HL-60 (cell line): ENCODE results near the gene SAMD14.
A peak's percentile ranks its signal among the peaks of the same experiment; 100 is the strongest.

Source experiments
- DNase-seq, 2 experiments: peaks; one replicate each; pipeline ENCODE4 v3.0.0-alpha.2; 2010 to 2020; ENCODE audit warnings: low read depth in 1 of 2, low spot score in 1 of 2
- H3K27ac ChIP-seq: fragments of 250-450 bp; sonication (Bioruptor Pico); replicated peaks from 2 replicates; pipeline ENCODE4 v1.5.1; 2020; ENCODE audit warnings: mild to moderate bottlenecking, moderate library complexity
- H3K27me3 ChIP-seq: fragments of 250-450 bp; sonication (Bioruptor Pico); 2 replicates; pipeline ENCODE4 v1.5.1; 2021; ENCODE audit warnings: mild to moderate bottlenecking, moderate library complexity; ENCODE audit not compliant: insufficient read depth, poor library complexity, severe bottlenecking
- H3K4me3 ChIP-seq: replicated peaks from 2 replicates; pipeline ENCODE4 v1.5.1; 2011; ENCODE audit warnings: mild to moderate bottlenecking, control low read depth, low read length; ENCODE audit not compliant: insufficient read depth
- GABPA ChIP-seq: IDR thresholded peaks from 2 replicates; pipeline ENCODE4 v1.6.1; 2012; ENCODE audit warnings: low read depth
- POLR2AphosphoS5 ChIP-seq: IDR thresholded peaks from 2 replicates; pipeline ENCODE4 v1.6.1; 2012; ENCODE audit warnings: low read depth
- SPI1 ChIP-seq: IDR thresholded peaks from 2 replicates; pipeline ENCODE4 v1.6.1; 2012; ENCODE audit warnings: low read depth, mild to moderate bottlenecking, borderline replicate concordance
- TF ChIP-seq, protein P1 (sequence below): IDR thresholded peaks from 2 replicates; pipeline ENCODE4 v1.6.1; 2012; ENCODE audit warnings: low read depth; ENCODE audit not compliant: insufficient replicate concordance
- TF ChIP-seq, protein P2 (sequence below): IDR thresholded peaks from one replicate; pipeline ENCODE4 v1.5.1; 2011; ENCODE audit warnings: low read length, control low read depth, inconsistent platforms; ENCODE audit not compliant: insufficient read depth

The SAMD14 gene

DNA sequence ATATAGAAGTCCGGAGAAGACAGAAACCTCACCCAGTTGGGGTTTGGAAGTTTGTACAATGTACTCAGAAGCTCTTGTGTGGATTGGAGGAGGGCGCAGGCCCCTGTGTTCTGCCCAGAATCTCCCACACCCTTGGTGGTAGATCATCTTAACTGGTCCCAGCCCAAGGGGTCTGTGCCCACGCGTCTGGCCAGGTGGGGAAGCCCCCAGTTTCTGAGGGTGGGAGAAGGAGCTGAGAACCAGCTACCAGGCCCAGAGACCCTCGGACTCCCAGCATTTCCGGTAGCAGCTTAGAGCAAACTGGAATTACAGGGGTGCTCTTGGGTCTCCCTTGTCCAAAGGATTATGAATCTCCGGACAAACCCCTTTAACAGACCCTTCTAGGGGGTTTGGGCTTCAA is 22.8 kb upstream of the SAMD14 start:
- no peak for TF ChIP-seq POLR2AphosphoS5
- TF ChIP-seq, protein P1, sequence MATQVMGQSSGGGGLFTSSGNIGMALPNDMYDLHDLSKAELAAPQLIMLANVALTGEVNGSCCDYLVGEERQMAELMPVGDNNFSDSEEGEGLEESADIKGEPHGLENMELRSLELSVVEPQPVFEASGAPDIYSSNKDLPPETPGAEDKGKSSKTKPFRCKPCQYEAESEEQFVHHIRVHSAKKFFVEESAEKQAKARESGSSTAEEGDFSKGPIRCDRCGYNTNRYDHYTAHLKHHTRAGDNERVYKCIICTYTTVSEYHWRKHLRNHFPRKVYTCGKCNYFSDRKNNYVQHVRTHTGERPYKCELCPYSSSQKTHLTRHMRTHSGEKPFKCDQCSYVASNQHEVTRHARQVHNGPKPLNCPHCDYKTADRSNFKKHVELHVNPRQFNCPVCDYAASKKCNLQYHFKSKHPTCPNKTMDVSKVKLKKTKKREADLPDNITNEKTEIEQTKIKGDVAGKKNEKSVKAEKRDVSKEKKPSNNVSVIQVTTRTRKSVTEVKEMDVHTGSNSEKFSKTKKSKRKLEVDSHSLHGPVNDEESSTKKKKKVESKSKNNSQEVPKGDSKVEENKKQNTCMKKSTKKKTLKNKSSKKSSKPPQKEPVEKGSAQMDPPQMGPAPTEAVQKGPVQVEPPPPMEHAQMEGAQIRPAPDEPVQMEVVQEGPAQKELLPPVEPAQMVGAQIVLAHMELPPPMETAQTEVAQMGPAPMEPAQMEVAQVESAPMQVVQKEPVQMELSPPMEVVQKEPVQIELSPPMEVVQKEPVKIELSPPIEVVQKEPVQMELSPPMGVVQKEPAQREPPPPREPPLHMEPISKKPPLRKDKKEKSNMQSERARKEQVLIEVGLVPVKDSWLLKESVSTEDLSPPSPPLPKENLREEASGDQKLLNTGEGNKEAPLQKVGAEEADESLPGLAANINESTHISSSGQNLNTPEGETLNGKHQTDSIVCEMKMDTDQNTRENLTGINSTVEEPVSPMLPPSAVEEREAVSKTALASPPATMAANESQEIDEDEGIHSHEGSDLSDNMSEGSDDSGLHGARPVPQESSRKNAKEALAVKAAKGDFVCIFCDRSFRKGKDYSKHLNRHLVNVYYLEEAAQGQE = no peak
- no peak for TF ChIP-seq GABPA
- no peak for TF ChIP-seq SPI1
- TF ChIP-seq, protein P2, sequence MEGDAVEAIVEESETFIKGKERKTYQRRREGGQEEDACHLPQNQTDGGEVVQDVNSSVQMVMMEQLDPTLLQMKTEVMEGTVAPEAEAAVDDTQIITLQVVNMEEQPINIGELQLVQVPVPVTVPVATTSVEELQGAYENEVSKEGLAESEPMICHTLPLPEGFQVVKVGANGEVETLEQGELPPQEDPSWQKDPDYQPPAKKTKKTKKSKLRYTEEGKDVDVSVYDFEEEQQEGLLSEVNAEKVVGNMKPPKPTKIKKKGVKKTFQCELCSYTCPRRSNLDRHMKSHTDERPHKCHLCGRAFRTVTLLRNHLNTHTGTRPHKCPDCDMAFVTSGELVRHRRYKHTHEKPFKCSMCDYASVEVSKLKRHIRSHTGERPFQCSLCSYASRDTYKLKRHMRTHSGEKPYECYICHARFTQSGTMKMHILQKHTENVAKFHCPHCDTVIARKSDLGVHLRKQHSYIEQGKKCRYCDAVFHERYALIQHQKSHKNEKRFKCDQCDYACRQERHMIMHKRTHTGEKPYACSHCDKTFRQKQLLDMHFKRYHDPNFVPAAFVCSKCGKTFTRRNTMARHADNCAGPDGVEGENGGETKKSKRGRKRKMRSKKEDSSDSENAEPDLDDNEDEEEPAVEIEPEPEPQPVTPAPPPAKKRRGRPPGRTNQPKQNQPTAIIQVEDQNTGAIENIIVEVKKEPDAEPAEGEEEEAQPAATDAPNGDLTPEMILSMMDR = no peak
- no peak for DNase-seq
- Histone ChIP-seq H3K27me3 (no peaks in the 10 kb centered on the region), H3K27ac (no peak overlapping the region), H3K4me3 (no peak overlapping the region)

DNA sequence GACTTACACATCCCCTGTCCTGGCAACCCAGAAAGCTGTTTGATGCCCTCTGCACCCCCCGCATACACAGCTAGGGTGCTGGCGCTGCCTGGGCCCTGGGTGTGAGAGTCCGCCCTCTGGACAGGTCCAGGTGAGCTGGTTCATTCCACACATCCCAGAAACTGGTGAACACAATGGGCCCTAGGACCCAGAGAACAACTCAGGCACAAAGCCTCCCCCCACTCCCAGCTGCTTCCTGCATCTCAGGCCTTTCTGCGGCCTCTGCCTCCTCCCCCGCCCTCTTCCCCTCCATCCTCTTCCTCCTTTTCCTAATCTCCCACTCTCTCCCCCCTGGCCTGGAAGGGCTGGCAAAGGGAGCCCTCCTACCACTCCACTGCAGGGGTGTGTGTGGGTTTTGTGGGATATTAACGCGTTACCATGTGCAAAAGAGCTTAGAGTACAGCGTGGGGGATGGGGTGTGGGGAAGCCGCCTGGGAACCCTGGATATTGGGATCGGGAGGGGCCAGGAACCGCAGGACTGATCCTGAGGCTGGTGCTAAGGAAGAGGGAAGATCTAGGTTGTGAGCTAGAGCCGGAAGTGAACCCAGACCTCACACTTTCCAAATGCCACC is 22.1 kb upstream of the SAMD14 start:
- DNase-seq = peak; percentile 77 to 91
- no peaks in the 10 kb centered on the region for H3K27me3 ChIP-seq
- peak; percentile 83 for TF ChIP-seq SPI1
- no peak for TF ChIP-seq GABPA
- peak; percentile 73 for TF ChIP-seq POLR2AphosphoS5

DNA sequence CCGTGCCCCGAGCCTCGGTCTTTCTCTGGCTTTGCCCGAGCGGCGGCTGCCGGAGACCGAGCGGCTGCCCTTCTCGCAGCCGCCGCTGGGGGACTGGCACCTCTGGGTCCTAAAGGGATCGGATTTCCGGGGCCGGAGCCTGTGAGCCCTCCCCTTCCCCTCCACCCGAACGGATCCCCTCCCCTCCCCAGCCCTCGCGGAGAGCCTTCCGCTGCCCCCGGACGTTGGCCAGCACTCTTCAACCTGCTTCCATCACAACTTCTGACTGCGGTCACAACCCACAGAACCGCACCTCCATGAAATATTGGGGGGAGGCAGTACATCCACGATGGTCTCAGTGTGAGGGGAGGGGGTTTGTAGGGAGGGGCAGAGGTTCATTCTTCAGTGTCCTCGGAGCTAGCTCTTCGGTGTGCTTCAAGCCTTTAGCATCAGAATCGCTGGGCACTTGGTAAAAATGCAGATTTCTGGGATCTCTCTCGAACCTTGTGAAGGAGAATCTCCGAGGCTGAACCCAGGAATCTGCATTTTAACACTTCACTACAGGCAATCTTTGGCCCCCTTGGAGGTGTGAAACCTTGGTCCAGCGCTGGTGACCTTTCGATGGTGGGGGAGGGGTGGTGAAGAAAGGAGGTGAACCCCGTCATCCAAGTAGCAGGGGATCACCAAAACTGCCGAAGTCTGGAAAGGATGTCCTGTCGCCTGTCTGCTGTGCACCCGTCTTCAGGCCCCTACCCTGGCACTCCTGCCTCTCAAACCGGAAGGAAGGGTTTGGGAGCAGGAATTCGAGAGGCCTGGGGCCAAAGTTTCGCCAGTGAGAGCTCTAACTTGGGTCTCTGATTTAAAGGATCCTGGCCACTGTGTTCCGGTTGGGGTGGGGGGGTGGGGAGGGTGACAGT is 21.3 kb upstream of the SAMD14 start:
- TF ChIP-seq, protein P2 = peak; percentile 46
- no peak for TF ChIP-seq SPI1
- peak; percentile 48 for TF ChIP-seq POLR2AphosphoS5
- peak; percentile 73 for TF ChIP-seq GABPA
- TF ChIP-seq, protein P1 = no peak
- Histone ChIP-seq H3K27ac (peak overlapping the region; percentile 81), H3K27me3 (no peaks in the 10 kb centered on the region), H3K4me3 (peak overlapping the region; percentile 79)
- peak; percentile 90 to 94 for DNase-seq

More for the DNA sequence above, 22.1 kb upstream of the SAMD14 start:
- Histone ChIP-seq H3K27ac (peak overlapping the region; percentile 81), H3K4me3 (peak overlapping the region; percentile 79)

DNA sequence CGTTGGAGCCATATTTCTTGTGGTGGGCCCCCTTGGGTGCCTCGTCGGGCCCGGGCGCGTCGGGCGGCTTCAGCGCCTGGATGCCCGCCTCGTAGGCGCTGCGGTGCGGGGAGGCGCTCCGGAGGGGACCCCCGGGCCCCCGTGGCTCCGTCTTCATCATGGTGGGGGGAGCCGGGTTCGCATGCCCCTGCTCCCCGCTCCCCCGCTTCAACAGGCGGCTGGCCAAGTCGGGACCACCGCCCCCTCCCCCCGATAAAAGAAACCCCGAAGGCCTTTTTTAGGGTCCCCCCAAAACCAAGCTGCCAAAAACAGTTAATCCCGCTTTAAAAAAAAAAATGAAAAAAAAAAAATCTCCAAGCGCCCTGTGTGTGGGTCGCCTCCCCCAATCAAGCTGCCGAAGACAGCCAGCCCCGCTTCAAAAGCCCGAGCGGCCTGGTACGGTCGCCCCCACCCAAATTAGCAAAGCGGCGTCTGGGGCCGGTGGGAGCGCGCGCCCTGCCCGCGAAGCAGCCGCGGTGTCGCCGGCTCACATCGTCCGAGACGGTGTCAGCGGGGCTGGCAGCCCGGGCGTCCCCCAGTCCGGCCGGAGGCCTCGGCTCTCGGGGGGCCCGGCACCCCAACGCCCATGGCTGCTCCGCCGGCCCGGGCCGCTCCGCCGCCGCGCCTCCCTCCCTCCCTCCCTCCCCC is 20.5 kb upstream of the SAMD14 start, which contains the start of gene PPP1R9B:
Gene PPP1R9B, minus strand, starts transcription at position 324 of the 687 bp plus-strand sequence. Its CDS starts 164 bp downstream, at position 160.
- DNase-seq = no peak
- no peaks in the 10 kb centered on the region for H3K27me3 ChIP-seq
- TF ChIP-seq, protein P1 = no peak
- TF ChIP-seq POLR2AphosphoS5 (no peak; the same call in 1 of the 2 replicates), SPI1 (no peak), GABPA (no peak)
- TF ChIP-seq, protein P2 = no peak
- H3K4me3 ChIP-seq = peak within 1 kb of the TSS; percentile 79
- peak within 1 kb of the TSS; percentile 84 for H3K27ac ChIP-seq
